HCT116 (cell line): Measurements from ENCODE around the gene A2ML1. TPM values are rescaled to one million over a fixed set of nuclear protein-coding genes. Genes with fewer than 3 reads are reported as not detected.

Experiments
- ATAC-seq: fragments of 200-7000 bp; cut with Tn5 transposase; 2 replicates; pipeline ENCODE4 v1.9.1; 2020; ENCODE audit warnings: mild to moderate bottlenecking, moderate library complexity
- BruUV-seq: library from RNA; stranded (reverse); fragments of 400-500 nt; replicated peaks from 2 replicates; lab custom pipeline; 2021; lab: Mats Ljungman, UMichigan
- CTCF ChIA-PET: fragments of 300-600 bp; sonication (Branson Sonifier 250); formaldehyde crosslinking; loops from one replicate; lab custom pipeline; 2021; ENCODE audit warnings: antibody characterized with exemption; lab: Charles Lee
- POLR2A ChIA-PET: fragments of 300-600, 350-600 bp; sonication (Branson Sonifier 250); formaldehyde crosslinking; loops from one replicate; lab custom pipeline; 2021; ENCODE audit warnings: antibody characterized with exemption; lab: Charles Lee
- RAD21 ChIA-PET, 2 experiments: fragments of 300-600 bp; sonication (Branson Sonifier 250); formaldehyde crosslinking; loops; one replicate each; lab custom pipeline; 2023; ENCODE audit warnings: low total read pairs in 2 of 2; ENCODE audit not compliant: uncharacterized antibody in 2 of 2, unreplicated experiment in 2 of 2, low non-redundant PET in 1 of 2; lab: Charles Lee
- DNase-seq: peaks from one replicate; pipeline ENCODE4 v3.0.0-alpha.2; 2010; ENCODE audit warnings: low read depth, low spot score
- H2AFZ ChIP-seq: fragments of 200-600 bp; shearing (Covaris generic), sonication (generic); 2 replicates; pipeline ENCODE4 v1.6.1; 2017; ENCODE audit warnings: low read depth, mixed run types, mixed read lengths, antibody characterized with exemption, low read length; ENCODE audit not compliant: poor library complexity, severe bottlenecking
- H3K27ac ChIP-seq: 2 replicates; pipeline ENCODE4 v1.5.1; 2012; ENCODE audit warnings: low read depth, low read length
- H3K27me3 ChIP-seq: fragments of 200-600 bp; sonication (generic); 2 replicates; pipeline ENCODE4 v1.6.1; 2016; ENCODE audit warnings: mixed run types, low read length, mixed read lengths; ENCODE audit not compliant: insufficient read depth
- H3K36me3 ChIP-seq, 2 experiments: fragments of 200-500 bp in 1 of 2; fragments of 200-600 bp in 1 of 2; sonication (Bioruptor generic) in 1 of 2; sonication (generic) in 1 of 2; 2 replicates each; pipeline versions ENCODE4 v1.5.1 to v1.6.1; 2014 to 2016; ENCODE audit warnings: low read length in 2 of 2, inconsistent platforms in 1 of 2, mixed read lengths in 1 of 2, mixed run types in 1 of 2; ENCODE audit not compliant: insufficient read depth in 2 of 2, control insufficient read depth in 1 of 2
- H3K4me1 ChIP-seq, 2 experiments: fragments of 200-600 bp in 1 of 2; sonication (generic) in 1 of 2; 2 replicates each; pipeline versions ENCODE4 v1.5.1 to v1.6.1; 2012 to 2017; ENCODE audit warnings: low read length in 2 of 2, inconsistent platforms in 1 of 2, mild to moderate bottlenecking in 1 of 2, mixed read lengths in 1 of 2, mixed run types in 1 of 2, moderate library complexity in 1 of 2; ENCODE audit not compliant: insufficient read depth in 2 of 2, control insufficient read depth in 1 of 2
- H3K4me2 ChIP-seq: fragments of 200-600 bp; sonication (generic); 2 replicates; pipeline ENCODE4 v1.6.1; 2017; ENCODE audit warnings: mixed run types, low read length, mixed read lengths
- H3K4me3 ChIP-seq, 2 experiments: fragments of 200-600 bp in 1 of 2; sonication (generic) in 1 of 2; replicated peaks in 1 of 2; 2 replicates each; pipeline ENCODE4 v1.5.1; 2011 to 2016; ENCODE audit warnings: low read length in 2 of 2, control low read depth in 1 of 2, low read depth in 1 of 2, mild to moderate bottlenecking in 1 of 2, mixed read lengths in 1 of 2, mixed run types in 1 of 2
- H3K79me2 ChIP-seq: fragments of 200-600 bp; sonication (generic); 2 replicates; pipeline ENCODE4 v1.6.1; 2017; ENCODE audit warnings: mild to moderate bottlenecking, mixed run types, low read length, moderate library complexity, mixed read lengths; ENCODE audit not compliant: insufficient read depth
- H3K9ac ChIP-seq: fragments of 200-600 bp; sonication (generic); 2 replicates; pipeline ENCODE4 v1.6.1; 2016; ENCODE audit warnings: low read length, mixed read lengths
- H3K9me2 ChIP-seq: fragments of 200-600 bp; sonication (generic), shearing (Covaris generic); 2 replicates; pipeline ENCODE4 v1.6.1; 2017; ENCODE audit warnings: mixed run types, mild to moderate bottlenecking, moderate library complexity; ENCODE audit not compliant: insufficient read depth
- H3K9me3 ChIP-seq, 2 experiments: fragments of 200-500 bp in 1 of 2; fragments of 200-600 bp in 1 of 2; sonication (Bioruptor generic) in 1 of 2; sonication (generic) in 1 of 2; 2 replicates each; pipeline ENCODE4 v1.6.1; 2014 to 2017; ENCODE audit warnings: low read length in 2 of 2, mixed read lengths in 2 of 2, inconsistent platforms in 1 of 2, low read depth in 1 of 2, mild to moderate bottlenecking in 1 of 2, mixed run types in 1 of 2, moderate library complexity in 1 of 2; ENCODE audit not compliant: control insufficient read depth in 1 of 2, insufficient read depth in 1 of 2
- H4K20me1 ChIP-seq: fragments of 200-600 bp; sonication (generic), shearing (Covaris generic); 2 replicates; pipeline ENCODE4 v1.6.1; 2017; ENCODE audit warnings: mixed run types, mild to moderate bottlenecking, moderate library complexity; ENCODE audit not compliant: insufficient read depth
- CEBPB ChIP-seq: IDR thresholded peaks from 2 replicates; pipeline ENCODE4 v1.6.1; 2012; ENCODE audit warnings: low read depth
- EGR1 ChIP-seq: IDR thresholded peaks from 2 replicates; pipeline ENCODE4 v1.6.1; 2012; ENCODE audit warnings: low read depth
- ELF1 ChIP-seq: IDR thresholded peaks from 2 replicates; pipeline ENCODE4 v1.6.1; 2012; ENCODE audit warnings: low read depth, borderline replicate concordance
- EZH2 ChIP-seq: fragments of 200-600 bp; sonication (generic); IDR thresholded peaks from 2 replicates; pipeline ENCODE4 v1.6.1; 2017; ENCODE audit warnings: antibody characterized with exemption, mixed run types
- EZH2phosphoT487 ChIP-seq: fragments of 200-600 bp; IDR thresholded peaks from 2 replicates; pipeline ENCODE4 v1.6.1; 2018; ENCODE audit warnings: antibody characterized with exemption, borderline replicate concordance
- FOSL1 ChIP-seq: IDR thresholded peaks from 2 replicates; pipeline ENCODE4 v1.6.1; 2012; ENCODE audit warnings: low read depth
- JUND ChIP-seq: IDR thresholded peaks from 2 replicates; pipeline ENCODE4 v1.6.1; 2012
- POLR2A ChIP-seq: IDR thresholded peaks from 2 replicates; pipeline ENCODE4 v1.7.0; 2011; ENCODE audit warnings: borderline replicate concordance; ENCODE audit not compliant: insufficient read depth, insufficient read length; ENCODE audit errors: extremely low read depth
- POLR2AphosphoS5 ChIP-seq: IDR thresholded peaks from 2 replicates; pipeline ENCODE4 v1.6.1; 2011; ENCODE audit warnings: mild to moderate bottlenecking, low read depth, low read length, moderate library complexity
- RAD21 ChIP-seq: IDR thresholded peaks from 2 replicates; pipeline ENCODE4 v1.6.1; 2012; ENCODE audit warnings: low read depth, mild to moderate bottlenecking
- SRF ChIP-seq: IDR thresholded peaks from 2 replicates; pipeline ENCODE4 v1.6.1; 2012; ENCODE audit warnings: low read depth
- TCF7L2 ChIP-seq: IDR thresholded peaks from 2 replicates; pipeline ENCODE4 v1.7.0; 2011; ENCODE audit warnings: borderline replicate concordance, inconsistent platforms; ENCODE audit not compliant: insufficient read depth, insufficient read length; ENCODE audit errors: extremely low read depth
- YY1 ChIP-seq: IDR thresholded peaks from 2 replicates; pipeline ENCODE4 v1.6.1; 2011; ENCODE audit warnings: low read length, low read depth, moderate library complexity, mild to moderate bottlenecking; ENCODE audit not compliant: insufficient replicate concordance; ENCODE audit errors: extremely low read depth
- ZFX ChIP-seq: fragments of 450-650 bp; IDR thresholded peaks from 2 replicates; pipeline ENCODE4 v1.6.1; 2017
- ZNF274 ChIP-seq: fragments of 200-500 bp; sonication (Bioruptor generic); IDR thresholded peaks from 2 replicates; pipeline ENCODE4 v1.6.1; 2014; ENCODE audit warnings: mild to moderate bottlenecking, low read depth, low read length, inconsistent platforms
- intact Hi-C: fragments of 100-400 bp; cut with micrococcal nuclease; formaldehyde crosslinking; loops from 2 replicates; pipeline ENCODE4 v1.10.0; 2022
- total RNA-seq: library from RNA; stranded (reverse); gene quantifications from one replicate; pipeline ENCODE4 v1.2.1, GENCODE V29; 2021; ENCODE audit not compliant: unreplicated experiment
- TF ChIP-seq, protein P1 (sequence below): IDR thresholded peaks from 2 replicates; pipeline ENCODE4 v1.6.1; 2012
- TF ChIP-seq, protein P2 (sequence below): IDR thresholded peaks from 2 replicates; pipeline ENCODE4 v1.6.1; 2011; ENCODE audit warnings: mild to moderate bottlenecking, low read length, moderate library complexity; ENCODE audit not compliant: insufficient replicate concordance; ENCODE audit errors: extremely low read depth
- TF ChIP-seq, protein P3 (sequence below), 3 experiments: fragments of 200-600 bp in 1 of 3; sonication (generic) in 1 of 3; IDR thresholded peaks in 2 of 3; conservative IDR thresholded peaks in 1 of 3; 2 replicates each; pipeline ENCODE4 v1.5.1; 2012 to 2017; ENCODE audit warnings: low read depth in 2 of 3, low read length in 2 of 3, antibody characterized with exemption in 1 of 3, borderline replicate concordance in 1 of 3, control low read depth in 1 of 3, mild to moderate bottlenecking in 1 of 3, mixed read lengths in 1 of 3, mixed run types in 1 of 3, moderate library complexity in 1 of 3; ENCODE audit not compliant: insufficient read depth in 1 of 3
- TF ChIP-seq, protein P4 (sequence below): IDR thresholded peaks from 2 replicates; pipeline ENCODE4 v1.6.1; 2012; ENCODE audit warnings: low read depth
- TF ChIP-seq, protein P5 (sequence below): IDR thresholded peaks from 2 replicates; pipeline ENCODE4 v1.6.1; 2012

Gene A2ML1
- total RNA-seq, 1 experiment from 2014 or later, result not detected

DNA sequence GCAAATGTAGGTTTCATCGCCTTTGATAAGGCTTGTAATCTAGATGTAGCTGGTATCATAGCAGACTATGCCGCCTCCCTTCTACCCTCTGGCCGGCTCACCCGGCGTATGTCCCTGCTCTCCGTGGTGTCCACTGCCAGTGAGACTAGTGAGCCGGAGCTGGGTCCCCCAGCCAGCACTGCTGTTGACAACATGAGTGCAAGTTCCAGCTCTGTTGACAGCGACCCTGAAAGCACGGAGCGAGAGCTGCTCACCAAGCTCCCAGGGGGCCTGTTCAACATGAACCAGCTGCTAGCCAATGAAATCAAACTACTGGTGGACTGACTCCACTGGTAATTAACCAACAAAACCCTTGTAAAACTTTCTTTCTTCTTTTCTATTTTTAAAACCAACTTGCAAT lies 49.0 kb upstream of the A2ML1 start:
- Histone ChIP-seq H4K20me1 (no peaks in the 10 kb centered on the region), H3K4me1 (no peaks in the 10 kb centered on the region)
- TF ChIP-seq POLR2A, result no peak
- TF ChIP-seq, protein P1, sequence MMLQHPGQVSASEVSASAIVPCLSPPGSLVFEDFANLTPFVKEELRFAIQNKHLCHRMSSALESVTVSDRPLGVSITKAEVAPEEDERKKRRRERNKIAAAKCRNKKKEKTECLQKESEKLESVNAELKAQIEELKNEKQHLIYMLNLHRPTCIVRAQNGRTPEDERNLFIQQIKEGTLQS, result no peak
- no peak for TF ChIP-seq EGR1
- no peak for TF ChIP-seq POLR2AphosphoS5
- no peak for TF ChIP-seq EZH2
- TF ChIP-seq YY1, result no peak
- no peak for TF ChIP-seq RAD21
- no peak for TF ChIP-seq EZH2phosphoT487
- TF ChIP-seq, protein P2, sequence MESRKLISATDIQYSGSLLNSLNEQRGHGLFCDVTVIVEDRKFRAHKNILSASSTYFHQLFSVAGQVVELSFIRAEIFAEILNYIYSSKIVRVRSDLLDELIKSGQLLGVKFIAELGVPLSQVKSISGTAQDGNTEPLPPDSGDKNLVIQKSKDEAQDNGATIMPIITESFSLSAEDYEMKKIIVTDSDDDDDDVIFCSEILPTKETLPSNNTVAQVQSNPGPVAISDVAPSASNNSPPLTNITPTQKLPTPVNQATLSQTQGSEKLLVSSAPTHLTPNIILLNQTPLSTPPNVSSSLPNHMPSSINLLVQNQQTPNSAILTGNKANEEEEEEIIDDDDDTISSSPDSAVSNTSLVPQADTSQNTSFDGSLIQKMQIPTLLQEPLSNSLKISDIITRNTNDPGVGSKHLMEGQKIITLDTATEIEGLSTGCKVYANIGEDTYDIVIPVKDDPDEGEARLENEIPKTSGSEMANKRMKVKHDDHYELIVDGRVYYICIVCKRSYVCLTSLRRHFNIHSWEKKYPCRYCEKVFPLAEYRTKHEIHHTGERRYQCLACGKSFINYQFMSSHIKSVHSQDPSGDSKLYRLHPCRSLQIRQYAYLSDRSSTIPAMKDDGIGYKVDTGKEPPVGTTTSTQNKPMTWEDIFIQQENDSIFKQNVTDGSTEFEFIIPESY, result no peak
- TF ChIP-seq ZFX, result no peak
- TF ChIP-seq TCF7L2, result no peak
- TF ChIP-seq, protein P3, sequence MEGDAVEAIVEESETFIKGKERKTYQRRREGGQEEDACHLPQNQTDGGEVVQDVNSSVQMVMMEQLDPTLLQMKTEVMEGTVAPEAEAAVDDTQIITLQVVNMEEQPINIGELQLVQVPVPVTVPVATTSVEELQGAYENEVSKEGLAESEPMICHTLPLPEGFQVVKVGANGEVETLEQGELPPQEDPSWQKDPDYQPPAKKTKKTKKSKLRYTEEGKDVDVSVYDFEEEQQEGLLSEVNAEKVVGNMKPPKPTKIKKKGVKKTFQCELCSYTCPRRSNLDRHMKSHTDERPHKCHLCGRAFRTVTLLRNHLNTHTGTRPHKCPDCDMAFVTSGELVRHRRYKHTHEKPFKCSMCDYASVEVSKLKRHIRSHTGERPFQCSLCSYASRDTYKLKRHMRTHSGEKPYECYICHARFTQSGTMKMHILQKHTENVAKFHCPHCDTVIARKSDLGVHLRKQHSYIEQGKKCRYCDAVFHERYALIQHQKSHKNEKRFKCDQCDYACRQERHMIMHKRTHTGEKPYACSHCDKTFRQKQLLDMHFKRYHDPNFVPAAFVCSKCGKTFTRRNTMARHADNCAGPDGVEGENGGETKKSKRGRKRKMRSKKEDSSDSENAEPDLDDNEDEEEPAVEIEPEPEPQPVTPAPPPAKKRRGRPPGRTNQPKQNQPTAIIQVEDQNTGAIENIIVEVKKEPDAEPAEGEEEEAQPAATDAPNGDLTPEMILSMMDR (IDR thresholded peaks at IDR 0.05 in 2 of 3, conservative IDR thresholded peaks at IDR 0.05 in 1 of 3; ENCODE audit: borderline replicate concordance in 1 of 3, insufficient read depth in 1 of 3, low read depth in 2 of 3, low read length in 2 of 3), result no peak
- no peak for TF ChIP-seq JUND
- no peak for TF ChIP-seq CEBPB
- TF ChIP-seq, protein P4, sequence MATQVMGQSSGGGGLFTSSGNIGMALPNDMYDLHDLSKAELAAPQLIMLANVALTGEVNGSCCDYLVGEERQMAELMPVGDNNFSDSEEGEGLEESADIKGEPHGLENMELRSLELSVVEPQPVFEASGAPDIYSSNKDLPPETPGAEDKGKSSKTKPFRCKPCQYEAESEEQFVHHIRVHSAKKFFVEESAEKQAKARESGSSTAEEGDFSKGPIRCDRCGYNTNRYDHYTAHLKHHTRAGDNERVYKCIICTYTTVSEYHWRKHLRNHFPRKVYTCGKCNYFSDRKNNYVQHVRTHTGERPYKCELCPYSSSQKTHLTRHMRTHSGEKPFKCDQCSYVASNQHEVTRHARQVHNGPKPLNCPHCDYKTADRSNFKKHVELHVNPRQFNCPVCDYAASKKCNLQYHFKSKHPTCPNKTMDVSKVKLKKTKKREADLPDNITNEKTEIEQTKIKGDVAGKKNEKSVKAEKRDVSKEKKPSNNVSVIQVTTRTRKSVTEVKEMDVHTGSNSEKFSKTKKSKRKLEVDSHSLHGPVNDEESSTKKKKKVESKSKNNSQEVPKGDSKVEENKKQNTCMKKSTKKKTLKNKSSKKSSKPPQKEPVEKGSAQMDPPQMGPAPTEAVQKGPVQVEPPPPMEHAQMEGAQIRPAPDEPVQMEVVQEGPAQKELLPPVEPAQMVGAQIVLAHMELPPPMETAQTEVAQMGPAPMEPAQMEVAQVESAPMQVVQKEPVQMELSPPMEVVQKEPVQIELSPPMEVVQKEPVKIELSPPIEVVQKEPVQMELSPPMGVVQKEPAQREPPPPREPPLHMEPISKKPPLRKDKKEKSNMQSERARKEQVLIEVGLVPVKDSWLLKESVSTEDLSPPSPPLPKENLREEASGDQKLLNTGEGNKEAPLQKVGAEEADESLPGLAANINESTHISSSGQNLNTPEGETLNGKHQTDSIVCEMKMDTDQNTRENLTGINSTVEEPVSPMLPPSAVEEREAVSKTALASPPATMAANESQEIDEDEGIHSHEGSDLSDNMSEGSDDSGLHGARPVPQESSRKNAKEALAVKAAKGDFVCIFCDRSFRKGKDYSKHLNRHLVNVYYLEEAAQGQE, result no peak
- TF ChIP-seq ZNF274, result no peak
- TF ChIP-seq, protein P5, sequence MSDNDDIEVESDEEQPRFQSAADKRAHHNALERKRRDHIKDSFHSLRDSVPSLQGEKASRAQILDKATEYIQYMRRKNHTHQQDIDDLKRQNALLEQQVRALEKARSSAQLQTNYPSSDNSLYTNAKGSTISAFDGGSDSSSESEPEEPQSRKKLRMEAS, result no peak
- TF ChIP-seq FOSL1, result no peak
- no peak for TF ChIP-seq ELF1
- no peak for TF ChIP-seq SRF
- TF ChIP-seq, all 23 proteins: peak for 0
- BruUV-seq, result no TSS peak
- no peak overlapping the region for H3K9ac ChIP-seq
- no peaks in the 10 kb centered on the region for H3K36me3 ChIP-seq
- ChIA-PET CTCF (no interaction called here), RAD21 (no interaction called here), POLR2A (no interaction called here)
- H3K9me3 ChIP-seq, result no peaks in the 10 kb centered on the region
- no peak for ATAC-seq
- no peak overlapping the region for H2AFZ ChIP-seq
- H3K4me2 ChIP-seq, result no peak overlapping the region
- intact Hi-C loops, result no loop called here
- H3K79me2 ChIP-seq, result no peaks in the 10 kb centered on the region
- H3K4me3 ChIP-seq, result no peak overlapping the region
- H3K27me3 ChIP-seq, result 0 out of 2 replicates have a peak, but pooled peaks cover under 1% of the 10 kb centered on the region
- H3K27ac ChIP-seq, result no peak overlapping the region
- no peaks in the 10 kb centered on the region for H3K9me2 ChIP-seq
- no peak for DNase-seq
